Measurements from ENCODE around the gene SPI1. TPM values are rescaled to one million over a fixed set of nuclear protein-coding genes. Genes with fewer than 3 reads are reported as not detected.

SPI1 gene
- total and polyA plus RNA-seq, 2 donors (not counting 1 experiment from before 2014, with no cell fraction given): 98.3 to 119 TPM

DNA sequence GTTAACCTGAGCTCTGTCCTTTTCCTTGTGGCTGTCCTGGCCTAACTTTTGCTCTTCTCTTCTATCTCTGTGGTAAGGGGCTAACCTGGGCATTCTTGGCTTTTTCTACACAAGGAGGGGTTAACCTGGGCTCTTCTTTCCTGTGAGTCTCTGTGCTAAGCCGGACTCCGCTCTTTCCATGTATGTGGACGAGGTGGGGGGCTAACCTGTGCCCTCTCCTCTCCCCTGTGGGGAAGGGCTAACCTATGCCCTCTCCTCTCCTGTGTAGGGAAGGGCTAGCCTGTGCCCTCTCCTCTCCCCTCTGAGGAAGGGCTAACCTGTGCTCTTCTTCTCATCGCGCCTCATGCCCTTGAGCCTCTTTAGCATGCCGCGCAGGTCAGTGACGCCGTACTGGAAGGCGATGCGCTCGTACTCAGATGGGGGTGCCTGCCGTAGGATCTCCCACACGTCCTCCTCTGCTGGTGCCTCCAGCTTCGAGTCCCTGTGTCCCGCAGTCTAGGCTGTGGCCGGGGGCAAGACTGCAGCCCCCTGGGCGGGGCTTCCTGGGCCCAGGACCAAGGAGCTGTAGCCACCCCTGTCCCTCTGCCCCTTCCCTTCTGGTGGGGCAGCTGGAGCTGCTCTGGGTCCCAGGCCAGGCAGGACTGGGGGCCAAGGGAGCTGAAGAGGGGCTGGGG, 32.3 kb downstream of the SPI1 start:
- no peak overlapping the region for H3K27ac ChIP-seq (ENCODE audit: low read length in 2 of 2)
- 95% methylated on average over 16 of the region's 18 CpGs for WGBS (ENCODE audit: insufficient coverage)
- no peak overlapping the region for H3K4me2 ChIP-seq (replicated peaks; ENCODE audit: low read depth, low read length, poor library complexity, severe bottlenecking)
- ATAC-seq (ENCODE audit: low read depth) (no peak), DNase-seq (no peak)
- no peak for TF ChIP-seq EZH2 (IDR thresholded peaks at IDR 0.05; ENCODE audit: borderline replicate concordance, insufficient read depth, low read depth, low read length, poor library complexity, severe bottlenecking)
- TF ChIP-seq, protein P1, sequence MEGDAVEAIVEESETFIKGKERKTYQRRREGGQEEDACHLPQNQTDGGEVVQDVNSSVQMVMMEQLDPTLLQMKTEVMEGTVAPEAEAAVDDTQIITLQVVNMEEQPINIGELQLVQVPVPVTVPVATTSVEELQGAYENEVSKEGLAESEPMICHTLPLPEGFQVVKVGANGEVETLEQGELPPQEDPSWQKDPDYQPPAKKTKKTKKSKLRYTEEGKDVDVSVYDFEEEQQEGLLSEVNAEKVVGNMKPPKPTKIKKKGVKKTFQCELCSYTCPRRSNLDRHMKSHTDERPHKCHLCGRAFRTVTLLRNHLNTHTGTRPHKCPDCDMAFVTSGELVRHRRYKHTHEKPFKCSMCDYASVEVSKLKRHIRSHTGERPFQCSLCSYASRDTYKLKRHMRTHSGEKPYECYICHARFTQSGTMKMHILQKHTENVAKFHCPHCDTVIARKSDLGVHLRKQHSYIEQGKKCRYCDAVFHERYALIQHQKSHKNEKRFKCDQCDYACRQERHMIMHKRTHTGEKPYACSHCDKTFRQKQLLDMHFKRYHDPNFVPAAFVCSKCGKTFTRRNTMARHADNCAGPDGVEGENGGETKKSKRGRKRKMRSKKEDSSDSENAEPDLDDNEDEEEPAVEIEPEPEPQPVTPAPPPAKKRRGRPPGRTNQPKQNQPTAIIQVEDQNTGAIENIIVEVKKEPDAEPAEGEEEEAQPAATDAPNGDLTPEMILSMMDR (IDR thresholded peaks at IDR 0.05): no peak
- ChIA-PET CTCF (no interaction called here), POLR2A (interaction anchor here (1.1 kb wide), 1 partner anchor 71 kb away, joined by 3 read pairs; no protein-coding TSS in a partner anchor)
- no peaks in the 10 kb centered on the region for H3K27me3 Mint-ChIP-seq
- no peaks in the 10 kb centered on the region for H4K20me1 ChIP-seq (ENCODE audit: control insufficient read depth, insufficient read depth, low read length, poor library complexity, severe bottlenecking)
- H3K9me3 ChIP-seq (ENCODE audit: control extremely low read depth in 1 of 3, control insufficient read depth in 2 of 3, insufficient read depth in 1 of 3, low read length in 2 of 3): no peaks in the 10 kb centered on the region
- H3K36me3 ChIP-seq (replicated peaks in 1 of 2; ENCODE audit: control extremely low read depth in 1 of 2, control insufficient read depth in 1 of 2, extremely low read depth in 1 of 2, insufficient read depth in 2 of 2, low read length in 1 of 2): no peaks in the 10 kb centered on the region
- no peak overlapping the region for H3K4me3 ChIP-seq (ENCODE audit: control extremely low read depth in 1 of 5, extremely low read depth in 1 of 5, insufficient read depth in 1 of 5, low read depth in 2 of 5, low read length in 4 of 5)
- no peak overlapping the region for H3K27ac Mint-ChIP-seq
- H3K4me1 Mint-ChIP-seq: no peaks in the 10 kb centered on the region
- intact Hi-C loops (cut with micrococcal nuclease): no loop called here
- no peaks in the 10 kb centered on the region for H3K4me1 ChIP-seq (ENCODE audit: control insufficient read depth in 2 of 2, insufficient read depth in 2 of 2, low read length in 2 of 2)
- no peak overlapping the region for H3K4me3 Mint-ChIP-seq
- no peaks in the 10 kb centered on the region for H3K27me3 ChIP-seq (replicated peaks in 1 of 4; ENCODE audit: control extremely low read depth in 1 of 4, control insufficient read depth in 3 of 4, insufficient read depth in 4 of 4, low read length in 3 of 4)
- no peak overlapping the region for H3K9ac ChIP-seq (ENCODE audit: low read length)
- H3K9me3 Mint-ChIP-seq (ENCODE audit: insufficient read depth): no peaks in the 10 kb centered on the region
- H2AFZ ChIP-seq (ENCODE audit: insufficient read depth, low read depth, low read length, poor library complexity, severe bottlenecking): no peak overlapping the region
- no peaks in the 10 kb centered on the region for H3K79me2 ChIP-seq (ENCODE audit: control insufficient read depth, insufficient read depth, low read length)

DNA sequence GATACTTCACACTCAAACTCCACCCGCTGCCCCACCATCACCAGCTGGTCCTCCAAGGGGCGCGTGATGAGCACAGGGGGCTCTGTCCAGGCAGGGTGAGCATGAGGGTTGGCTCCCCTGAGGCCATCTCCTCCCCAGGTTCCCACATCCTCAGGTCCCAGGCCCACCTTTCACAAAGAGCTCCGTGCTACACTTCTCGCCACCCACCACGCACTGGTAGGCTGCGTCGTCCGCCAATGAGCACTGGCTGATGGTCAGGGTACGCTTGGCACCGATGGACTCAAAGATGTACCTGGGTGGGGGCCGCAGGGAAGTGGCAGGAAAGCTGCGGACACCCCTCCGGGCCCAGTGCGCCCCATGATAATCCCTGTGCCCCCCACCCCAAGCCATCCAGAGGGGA, 35.5 kb downstream of the SPI1 start:
- Histone ChIP-seq H4K20me1 (ENCODE audit: control insufficient read depth, insufficient read depth, low read length, poor library complexity, severe bottlenecking) (no peaks in the 10 kb centered on the region), H3K79me2 (ENCODE audit: control insufficient read depth, insufficient read depth, low read length) (no peaks in the 10 kb centered on the region), H3K4me2 (replicated peaks; ENCODE audit: low read depth, low read length, poor library complexity, severe bottlenecking) (no peak overlapping the region), H3K9me3 (ENCODE audit: control extremely low read depth in 1 of 3, control insufficient read depth in 2 of 3, insufficient read depth in 1 of 3, low read length in 2 of 3) (no peaks in the 10 kb centered on the region), H3K27ac (ENCODE audit: low read length in 2 of 2) (no peak overlapping the region), H3K27me3 (replicated peaks in 1 of 4; ENCODE audit: control extremely low read depth in 1 of 4, control insufficient read depth in 3 of 4, insufficient read depth in 4 of 4, low read length in 3 of 4) (no peaks in the 10 kb centered on the region), H2AFZ (ENCODE audit: insufficient read depth, low read depth, low read length, poor library complexity, severe bottlenecking) (no peak overlapping the region), H3K36me3 (replicated peaks in 1 of 2; ENCODE audit: control extremely low read depth in 1 of 2, control insufficient read depth in 1 of 2, extremely low read depth in 1 of 2, insufficient read depth in 2 of 2, low read length in 1 of 2) (no peaks in the 10 kb centered on the region), H3K9ac (ENCODE audit: low read length) (no peak overlapping the region), H3K4me3 (ENCODE audit: control extremely low read depth in 1 of 5, extremely low read depth in 1 of 5, insufficient read depth in 1 of 5, low read depth in 2 of 5, low read length in 4 of 5) (no peak overlapping the region), H3K4me1 (ENCODE audit: control insufficient read depth in 2 of 2, insufficient read depth in 2 of 2, low read length in 2 of 2) (no peaks in the 10 kb centered on the region)
- no peak overlapping the region for H3K4me3 Mint-ChIP-seq
- no peak overlapping the region for H3K27ac Mint-ChIP-seq
- ATAC-seq (ENCODE audit: low read depth) (no peak), DNase-seq (no peak)
- TF ChIP-seq, protein P1 (IDR thresholded peaks at IDR 0.05): no peak
- TF ChIP-seq EZH2 (IDR thresholded peaks at IDR 0.05; ENCODE audit: borderline replicate concordance, insufficient read depth, low read depth, low read length, poor library complexity, severe bottlenecking): no peak
- CTCF ChIA-PET: no interaction called here
- POLR2A ChIA-PET: no interaction called here
- no peaks in the 10 kb centered on the region for H3K27me3 Mint-ChIP-seq
- H3K4me1 Mint-ChIP-seq: no peaks in the 10 kb centered on the region
- intact Hi-C loops (cut with micrococcal nuclease): no loop called here
- H3K9me3 Mint-ChIP-seq (ENCODE audit: insufficient read depth): no peaks in the 10 kb centered on the region
- WGBS (ENCODE audit: insufficient coverage): 97% methylated on average over 9 of the region's 15 CpGs

All from B cell (primary cell).